Measurements from ENCODE around the gene MAGEA9B.
"Not testable (repeated sequence)": the region's sequence is repeated elsewhere in the genome, so short reads cannot be mapped to it uniquely, and the experiment has no call there.

MAGEA9B gene

GRCh38 chrX:149571770-149572169 is 15.5 kb downstream of the MAGEA9B start:
- DNase-seq (ENCODE audit: low spot score): no peak

- DNase-seq (ENCODE audit: low spot score): no peak
Observed at GRCh38 chrX:149570668-149571067, 16.6 kb downstream of the MAGEA9B start.

GRCh38 chrX:149569770-149570169 is 17.5 kb downstream of the MAGEA9B start:
- DNase-seq (ENCODE audit: low spot score): no peak

GRCh38 chrX:149568701-149569296 is 18.5 kb downstream of the MAGEA9B start:
- DNase-seq (ENCODE audit: low spot score): no peak

- no peak for DNase-seq (ENCODE audit: low spot score)
Observed at GRCh38 chrX:149567621-149568417, 19.4 kb downstream of the MAGEA9B start.

GRCh38 chrX:149563359-149563758 is 23.9 kb downstream of the MAGEA9B start:
- no peak for DNase-seq (ENCODE audit: low spot score)

- not testable (repeated sequence) for DNase-seq (ENCODE audit: low spot score)
Observed at GRCh38 chrX:149555251-149555650, 32.0 kb downstream of the MAGEA9B start.

GRCh38 chrX:149551939-149552248 is 35.4 kb downstream of the MAGEA9B start:
- not testable (repeated sequence) for DNase-seq (ENCODE audit: low spot score)

GRCh38 chrX:149551245-149551938 is 35.9 kb downstream of the MAGEA9B start:
- not testable (repeated sequence) for DNase-seq (ENCODE audit: low spot score)

GRCh38 chrX:149550454-149550853 is 36.8 kb downstream of the MAGEA9B start:
- DNase-seq (ENCODE audit: low spot score): not testable (repeated sequence)

- DNase-seq (ENCODE audit: low spot score): not testable (repeated sequence)
Observed at GRCh38 chrX:149549701-149550100, 37.6 kb downstream of the MAGEA9B start, which contains the start of gene HSFX3. HSFX3 (minus strand) TSS chrX:149549924; CDS start chrX:149549852, 72 bp downstream.

- not testable (repeated sequence) for DNase-seq (ENCODE audit: low spot score)
Observed at GRCh38 chrX:149547782-149548181, 39.5 kb downstream of the MAGEA9B start.

GRCh38 chrX:149546962-149547361 is 40.3 kb downstream of the MAGEA9B start:
- not testable (repeated sequence) for DNase-seq (ENCODE audit: low spot score)

- DNase-seq (ENCODE audit: low spot score): not testable (repeated sequence)
Observed at GRCh38 chrX:149545545-149546543, 41.4 kb downstream of the MAGEA9B start.

- no peak for DNase-seq (ENCODE audit: low spot score)
Observed at GRCh38 chrX:149541521-149542047, 45.7 kb downstream of the MAGEA9B start.

GRCh38 chrX:149540621-149541520 is 46.4 kb downstream of the MAGEA9B start, which contains the start of gene EOLA1:
EOLA1 (plus strand) TSS chrX:149541012; CDS start chrX:149545631, 4,619 bp downstream.
- peak; percentile 90 for DNase-seq (ENCODE audit: low spot score)

- DNase-seq (ENCODE audit: low spot score): peak; percentile 88
Observed at GRCh38 chrX:149540131-149540620, 47.1 kb downstream of the MAGEA9B start.

GRCh38 chrX:149539283-149540130 is 47.8 kb downstream of the MAGEA9B start:
- DNase-seq (ENCODE audit: low spot score): peak; percentile 91

- DNase-seq (ENCODE audit: low spot score): not testable (repeated sequence)
Observed at GRCh38 chrX:149537474-149537873, 49.8 kb downstream of the MAGEA9B start.
